K562 (cell line): ENCODE measurements around the gene WDR81. TPM values are rescaled to one million over a fixed set of nuclear protein-coding genes. Genes with fewer than 3 reads are reported as not detected.
A peak's percentile ranks its signal among the peaks of the same experiment; 100 is the strongest.

Experiments
- CBFA2T2 ChIP-seq: fragments of 450-650 bp; conservative IDR thresholded peaks from 2 replicates; pipeline ENCODE4 v1.6.1; 2017; ENCODE audit warnings: mild to moderate bottlenecking
- CBX5 ChIP-seq: IDR thresholded peaks from 2 replicates; pipeline ENCODE4 v1.6.1; 2014; ENCODE audit warnings: low read depth, borderline replicate concordance
- DPF2 ChIP-seq: fragments of 450-650 bp; IDR thresholded peaks from 2 replicates; pipeline ENCODE4 v1.6.1; 2016
- MEIS2 ChIP-seq: fragments of 450-650 bp; IDR thresholded peaks from 2 replicates; pipeline ENCODE4 v1.6.1; 2014; ENCODE audit warnings: mild to moderate bottlenecking; ENCODE audit not compliant: partially characterized antibody
- PHF20 ChIP-seq: fragments of 450-650 bp; IDR thresholded peaks from 2 replicates; pipeline ENCODE4 v1.6.1; 2018; ENCODE audit not compliant: partially characterized antibody
- SMARCB1 ChIP-seq: IDR thresholded peaks from 2 replicates; pipeline ENCODE4 v1.6.1; 2011; ENCODE audit warnings: improper control_type of control experiment, low read depth; ENCODE audit not compliant: insufficient read length
- TAL1 ChIP-seq: fragments of 450-650 bp; IDR thresholded peaks from 2 replicates; pipeline ENCODE4 v1.6.1; 2016; ENCODE audit warnings: mild to moderate bottlenecking
- TEAD4 ChIP-seq, 2 experiments: sonication (generic) in 1 of 2; formaldehyde crosslinking in 1 of 2; IDR thresholded peaks; 2 replicates each; pipeline versions ENCODE4 v1.6.1 to v1.8.0; 2012 to 2022; ENCODE audit warnings: borderline replicate concordance in 1 of 2, inconsistent platforms in 1 of 2, low read length in 1 of 2, mild to moderate bottlenecking in 1 of 2, missing genetic modification reagents in 1 of 2
- polyA plus RNA-seq, 8 experiments: library from polyadenylated mRNA; depleted of rRNA in 4 of 8; stranded (reverse) in 5 of 8; unstranded in 3 of 8; fragments of >200 nt; fragmentation: Nextera tagmentation in 2 of 8; fragmentation: Illumina TruSeq in 1 of 8; extraction: Ambion mirVana in 2 of 8; extraction: Trizol in 1 of 8; gene quantifications; 2 replicates each; pipeline versions ENCODE4 v1.2.1 to v1.2.3, GENCODE V29; 2011 to 2014; ENCODE audit warnings: inconsistent platforms in 1 of 8, missing spikeins in 1 of 8
- total RNA-seq, 7 experiments: library from RNA; depleted of rRNA in 6 of 7; stranded (reverse); fragments of >200 nt in 6 of 7; fragmentation: Illumina TruSeq in 2 of 7; extraction: Trizol in 2 of 7; gene quantifications; 2 replicates each; pipeline versions ENCODE4 v1.2.1 to v1.2.3, GENCODE V29; 2011 to 2021; ENCODE audit warnings: low replicate concordance in 1 of 7
- TF ChIP-seq, protein P1 (sequence below): sonication (generic); formaldehyde crosslinking; IDR thresholded peaks from 2 replicates; pipeline ENCODE4 v1.4.0; 2020; ENCODE audit warnings: mild to moderate bottlenecking, missing genetic modification reagents
- TF ChIP-seq, protein P2 (sequence below): fragments of 250-450 bp; sonication (Bioruptor Pico); IDR thresholded peaks from 2 replicates; pipeline ENCODE4 v1.5.0; 2021; ENCODE audit warnings: mild to moderate bottlenecking, moderate library complexity
- TF ChIP-seq, protein P3 (sequence below), 2 experiments: fragments of 450-650 bp; formaldehyde crosslinking in 1 of 2; IDR thresholded peaks; 2 replicates each; pipeline versions ENCODE4 v1.4.0 to v1.6.1; 2014 to 2020; ENCODE audit warnings: mild to moderate bottlenecking in 2 of 2, borderline replicate concordance in 1 of 2, low read depth in 1 of 2
- TF ChIP-seq, protein P4 (sequence below), 2 experiments: fragments of 200-800 bp in 1 of 2; sonication (Bioruptor generic) in 1 of 2; sonication (generic) in 1 of 2; formaldehyde crosslinking in 1 of 2; IDR thresholded peaks in 1 of 2; conservative IDR thresholded peaks in 1 of 2; 2 replicates each; pipeline versions ENCODE4 v1.5.0 to v1.6.1; 2016 to 2020; ENCODE audit warnings: missing compliant biosample characterization in 1 of 2, missing genetic modification characterization in 1 of 2, missing genetic modification reagents in 1 of 2

The WDR81 gene
- total and polyA plus RNA-seq, 9 of the 15 experiments (the other 6 are each of a cell fraction or from before 2014, with no cell fraction given), result 0.01 to 17.1 (median 3.3) TPM

DNA sequence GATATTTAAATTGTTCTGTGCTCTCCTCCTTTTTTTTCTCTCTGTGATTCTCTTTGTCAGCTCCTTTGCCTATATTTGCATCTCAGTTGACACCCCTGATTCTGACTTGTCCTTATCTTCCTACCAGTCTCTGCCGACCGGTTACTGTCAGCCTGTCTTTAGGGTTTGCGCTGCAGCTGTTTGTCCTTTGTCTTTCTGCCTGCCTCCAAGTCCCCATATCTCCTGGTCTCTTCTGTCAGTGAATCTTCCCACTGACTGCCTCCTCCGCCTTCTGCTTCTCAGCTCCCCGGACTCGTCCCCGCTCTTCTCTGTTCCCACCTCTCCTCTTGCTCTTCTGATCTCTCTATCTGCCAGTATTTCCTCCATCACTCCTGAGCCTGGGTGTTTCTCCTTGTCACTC, 19.5 kb upstream of the WDR81 start (continued):
- TF ChIP-seq, protein P1, sequence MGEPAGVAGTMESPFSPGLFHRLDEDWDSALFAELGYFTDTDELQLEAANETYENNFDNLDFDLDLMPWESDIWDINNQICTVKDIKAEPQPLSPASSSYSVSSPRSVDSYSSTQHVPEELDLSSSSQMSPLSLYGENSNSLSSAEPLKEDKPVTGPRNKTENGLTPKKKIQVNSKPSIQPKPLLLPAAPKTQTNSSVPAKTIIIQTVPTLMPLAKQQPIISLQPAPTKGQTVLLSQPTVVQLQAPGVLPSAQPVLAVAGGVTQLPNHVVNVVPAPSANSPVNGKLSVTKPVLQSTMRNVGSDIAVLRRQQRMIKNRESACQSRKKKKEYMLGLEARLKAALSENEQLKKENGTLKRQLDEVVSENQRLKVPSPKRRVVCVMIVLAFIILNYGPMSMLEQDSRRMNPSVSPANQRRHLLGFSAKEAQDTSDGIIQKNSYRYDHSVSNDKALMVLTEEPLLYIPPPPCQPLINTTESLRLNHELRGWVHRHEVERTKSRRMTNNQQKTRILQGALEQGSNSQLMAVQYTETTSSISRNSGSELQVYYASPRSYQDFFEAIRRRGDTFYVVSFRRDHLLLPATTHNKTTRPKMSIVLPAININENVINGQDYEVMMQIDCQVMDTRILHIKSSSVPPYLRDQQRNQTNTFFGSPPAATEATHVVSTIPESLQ (CRISPR knock-in tag), result no peak
- TF ChIP-seq TAL1, result peak; percentile 66
- peak; percentile 65 for TF ChIP-seq MEIS2
- TF ChIP-seq PHF20, result no peak
- TF ChIP-seq, protein P2, sequence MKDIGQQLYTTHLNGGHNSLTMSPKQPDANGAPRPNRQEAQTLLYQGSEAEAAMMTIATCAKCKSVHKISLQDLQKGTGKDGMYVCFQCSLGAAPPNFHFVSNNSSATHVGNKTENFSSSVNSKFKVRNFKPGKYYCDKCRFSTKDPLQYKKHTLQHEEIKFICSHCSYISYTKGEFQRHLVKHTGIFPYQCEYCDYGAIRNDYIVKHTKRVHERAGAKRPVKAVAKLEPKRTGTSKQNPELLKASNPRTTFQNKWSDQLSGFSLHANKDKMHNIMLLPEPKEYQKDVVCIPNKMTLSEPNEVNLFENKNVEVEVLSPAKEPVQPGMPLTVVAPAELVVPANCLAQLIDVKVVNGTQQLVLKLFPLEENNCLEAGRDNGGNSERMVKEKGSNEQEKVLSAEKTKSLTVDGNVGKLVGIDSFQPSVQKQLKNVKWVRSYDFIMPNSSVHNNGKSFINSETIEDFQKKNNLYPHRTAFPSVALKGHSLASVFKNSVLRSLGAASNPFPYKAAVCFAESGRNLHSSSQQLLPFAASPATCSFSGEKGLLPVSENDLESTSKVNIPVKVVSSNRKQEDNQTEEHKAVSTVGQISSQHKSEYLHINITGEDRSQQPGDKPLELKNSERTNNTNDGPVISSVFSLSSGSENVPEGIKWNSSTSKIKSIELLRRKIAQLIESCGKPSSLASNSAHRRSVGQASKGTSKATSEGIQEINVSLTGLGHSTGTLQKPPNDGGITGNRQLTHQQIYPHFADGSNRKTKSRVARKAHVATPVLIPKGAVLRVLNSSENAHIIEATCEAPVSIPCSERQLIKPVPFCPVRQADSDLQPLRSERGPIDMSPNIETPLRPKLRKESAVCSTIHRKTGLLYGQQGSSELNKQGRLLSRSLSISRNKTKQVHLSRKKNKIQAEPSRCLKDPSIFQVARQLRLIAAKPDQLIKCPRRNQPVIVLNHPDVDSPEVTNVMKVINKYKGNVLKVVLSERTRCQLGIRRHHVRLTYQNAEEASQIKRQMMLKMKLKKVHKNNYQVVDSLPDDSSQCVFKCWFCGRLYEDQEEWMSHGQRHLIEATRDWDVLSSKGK, result no peak
- TF ChIP-seq TEAD4 (IDR thresholded peaks at IDR 0.05; ENCODE audit: low read length), result peak; percentile 52; the same call in 1 of the 2 replicates
- TF ChIP-seq TEAD4 (CRISPR knock-in tag; IDR thresholded peaks at IDR 0.05; ENCODE audit: borderline replicate concordance), result no peak
- peak; percentile 87 for TF ChIP-seq CBFA2T2
- TF ChIP-seq, protein P3, sequence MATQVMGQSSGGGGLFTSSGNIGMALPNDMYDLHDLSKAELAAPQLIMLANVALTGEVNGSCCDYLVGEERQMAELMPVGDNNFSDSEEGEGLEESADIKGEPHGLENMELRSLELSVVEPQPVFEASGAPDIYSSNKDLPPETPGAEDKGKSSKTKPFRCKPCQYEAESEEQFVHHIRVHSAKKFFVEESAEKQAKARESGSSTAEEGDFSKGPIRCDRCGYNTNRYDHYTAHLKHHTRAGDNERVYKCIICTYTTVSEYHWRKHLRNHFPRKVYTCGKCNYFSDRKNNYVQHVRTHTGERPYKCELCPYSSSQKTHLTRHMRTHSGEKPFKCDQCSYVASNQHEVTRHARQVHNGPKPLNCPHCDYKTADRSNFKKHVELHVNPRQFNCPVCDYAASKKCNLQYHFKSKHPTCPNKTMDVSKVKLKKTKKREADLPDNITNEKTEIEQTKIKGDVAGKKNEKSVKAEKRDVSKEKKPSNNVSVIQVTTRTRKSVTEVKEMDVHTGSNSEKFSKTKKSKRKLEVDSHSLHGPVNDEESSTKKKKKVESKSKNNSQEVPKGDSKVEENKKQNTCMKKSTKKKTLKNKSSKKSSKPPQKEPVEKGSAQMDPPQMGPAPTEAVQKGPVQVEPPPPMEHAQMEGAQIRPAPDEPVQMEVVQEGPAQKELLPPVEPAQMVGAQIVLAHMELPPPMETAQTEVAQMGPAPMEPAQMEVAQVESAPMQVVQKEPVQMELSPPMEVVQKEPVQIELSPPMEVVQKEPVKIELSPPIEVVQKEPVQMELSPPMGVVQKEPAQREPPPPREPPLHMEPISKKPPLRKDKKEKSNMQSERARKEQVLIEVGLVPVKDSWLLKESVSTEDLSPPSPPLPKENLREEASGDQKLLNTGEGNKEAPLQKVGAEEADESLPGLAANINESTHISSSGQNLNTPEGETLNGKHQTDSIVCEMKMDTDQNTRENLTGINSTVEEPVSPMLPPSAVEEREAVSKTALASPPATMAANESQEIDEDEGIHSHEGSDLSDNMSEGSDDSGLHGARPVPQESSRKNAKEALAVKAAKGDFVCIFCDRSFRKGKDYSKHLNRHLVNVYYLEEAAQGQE (IDR thresholded peaks at IDR 0.05; ENCODE audit: borderline replicate concordance), result 0 out of 2 replicates have a peak, but pooled peaks have one; percentile 9
- TF ChIP-seq, protein P3 (CRISPR knock-in tag; IDR thresholded peaks at IDR 0.05; ENCODE audit: low read depth), result no peak
- TF ChIP-seq DPF2, result peak; percentile 75
- TF ChIP-seq, protein P4, sequence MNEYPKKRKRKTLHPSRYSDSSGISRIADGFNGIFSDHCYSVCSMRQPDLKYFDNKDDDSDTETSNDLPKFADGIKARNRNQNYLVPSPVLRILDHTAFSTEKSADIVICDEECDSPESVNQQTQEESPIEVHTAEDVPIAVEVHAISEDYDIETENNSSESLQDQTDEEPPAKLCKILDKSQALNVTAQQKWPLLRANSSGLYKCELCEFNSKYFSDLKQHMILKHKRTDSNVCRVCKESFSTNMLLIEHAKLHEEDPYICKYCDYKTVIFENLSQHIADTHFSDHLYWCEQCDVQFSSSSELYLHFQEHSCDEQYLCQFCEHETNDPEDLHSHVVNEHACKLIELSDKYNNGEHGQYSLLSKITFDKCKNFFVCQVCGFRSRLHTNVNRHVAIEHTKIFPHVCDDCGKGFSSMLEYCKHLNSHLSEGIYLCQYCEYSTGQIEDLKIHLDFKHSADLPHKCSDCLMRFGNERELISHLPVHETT (CRISPR knock-in tag; conservative IDR thresholded peaks at IDR 0.05 in 1 of 2, IDR thresholded peaks at IDR 0.05 in 1 of 2), result no peak
- no peak for TF ChIP-seq SMARCB1
- no peak for TF ChIP-seq CBX5
